SK-N-SH treated with all-trans-retinoic acid at 6 μM for 48 hours (cell line): Measurements from ENCODE around the gene ADAMTSL1.

Source experiments
- ATAC-seq: fragments of 200-7000 bp; cut with Tn5 transposase; 3 replicates; pipeline ENCODE4 v1.9.1; 2020; ENCODE audit warnings: mild to moderate bottlenecking, moderate library complexity
- ARNTL ChIP-seq: fragments of 450-650 bp; formaldehyde crosslinking; IDR thresholded peaks from 2 replicates; pipeline ENCODE4 v1.5.0; 2020; ENCODE audit warnings: low read depth, mild to moderate bottlenecking, moderate library complexity, borderline replicate concordance
- BACH2 ChIP-seq: fragments of 250-450 bp; sonication (Bioruptor Pico); IDR thresholded peaks from 2 replicates; pipeline ENCODE4 v1.9.0; 2021; ENCODE audit warnings: mild to moderate bottlenecking, borderline replicate concordance
- ESRRG ChIP-seq: fragments of 250-450 bp; sonication (Bioruptor Pico); IDR thresholded peaks from 2 replicates; pipeline ENCODE4 v1.6.1; 2021; ENCODE audit warnings: mild to moderate bottlenecking
- GLIS3 ChIP-seq: fragments of 250-450 bp; sonication (Bioruptor Pico); IDR thresholded peaks from 2 replicates; pipeline ENCODE4 v1.5.0; 2020; ENCODE audit warnings: mild to moderate bottlenecking, moderate library complexity
- OSR1 ChIP-seq: fragments of 250-450 bp; sonication (Bioruptor Pico); IDR thresholded peaks from 2 replicates; pipeline ENCODE4 v1.8.0; 2022; ENCODE audit warnings: moderate library complexity, mild to moderate bottlenecking, inconsistent platforms
- PPARA ChIP-seq: fragments of 250-450 bp; sonication (Bioruptor Pico); IDR thresholded peaks from 2 replicates; pipeline ENCODE4 v1.5.0; 2020; ENCODE audit warnings: mild to moderate bottlenecking, borderline replicate concordance
- RARB ChIP-seq: fragments of 250-450 bp; sonication (Bioruptor Pico); IDR thresholded peaks from 2 replicates; pipeline ENCODE4 v1.8.0; 2021; ENCODE audit warnings: mild to moderate bottlenecking, moderate library complexity
- SNAI2 ChIP-seq: fragments of 250-450 bp; sonication (Bioruptor Pico); IDR thresholded peaks from 2 replicates; pipeline ENCODE4 v1.5.0; 2020; ENCODE audit warnings: mild to moderate bottlenecking, moderate library complexity
- TCF4 ChIP-seq: fragments of 250-450 bp; sonication (Bioruptor Pico); IDR thresholded peaks from 2 replicates; pipeline ENCODE4 v1.8.0; 2021; ENCODE audit warnings: mild to moderate bottlenecking, moderate library complexity, borderline replicate concordance
- TOX ChIP-seq: fragments of 250-450 bp; sonication (Bioruptor Pico); IDR thresholded peaks from 2 replicates; pipeline ENCODE4 v1.8.0; 2021; ENCODE audit warnings: mild to moderate bottlenecking, moderate library complexity, borderline replicate concordance
- ZC3H10 ChIP-seq: fragments of 250-450 bp; sonication (Bioruptor Pico); IDR thresholded peaks from 2 replicates; pipeline ENCODE4 v1.5.1; 2021; ENCODE audit warnings: mild to moderate bottlenecking, moderate library complexity
- ZFP3 ChIP-seq: fragments of 250-450 bp; sonication (Bioruptor Pico); IDR thresholded peaks from 2 replicates; pipeline ENCODE4 v1.5.0; 2020; ENCODE audit warnings: mild to moderate bottlenecking, moderate library complexity
- ZFP30 ChIP-seq: fragments of 450-650 bp; formaldehyde crosslinking; IDR thresholded peaks from 2 replicates; pipeline ENCODE4 v1.5.0; 2022; ENCODE audit warnings: mild to moderate bottlenecking, moderate library complexity
- ZNF70 ChIP-seq: fragments of 450-650 bp; formaldehyde crosslinking; IDR thresholded peaks from 2 replicates; pipeline ENCODE4 v1.5.0; 2020; ENCODE audit warnings: mild to moderate bottlenecking, moderate library complexity
- ZNF8 ChIP-seq: fragments of 450-650 bp; formaldehyde crosslinking; IDR thresholded peaks from 2 replicates; pipeline ENCODE4 v1.5.0; 2020; ENCODE audit warnings: mild to moderate bottlenecking, moderate library complexity
- TF ChIP-seq, protein P1 (sequence below): fragments of 250-450 bp; sonication (Bioruptor Pico); IDR thresholded peaks from 2 replicates; pipeline ENCODE4 v1.5.0; 2020; ENCODE audit warnings: mild to moderate bottlenecking, moderate library complexity
- TF ChIP-seq, protein P2 (sequence below): fragments of 250-450 bp; sonication (Bioruptor Pico); IDR thresholded peaks from 2 replicates; pipeline ENCODE4 v1.5.1; 2020; ENCODE audit warnings: low read depth, mild to moderate bottlenecking, moderate library complexity
- TF ChIP-seq, protein P3 (sequence below): fragments of 250-450 bp; sonication (Bioruptor Pico); IDR thresholded peaks from 2 replicates; pipeline ENCODE4 v1.8.0; 2021; ENCODE audit warnings: low read depth, mild to moderate bottlenecking, moderate library complexity, borderline replicate concordance
- TF ChIP-seq, protein P4 (sequence below): fragments of 250-450 bp; sonication (Bioruptor Pico); IDR thresholded peaks from 2 replicates; pipeline ENCODE4 v1.8.0; 2020; ENCODE audit warnings: mild to moderate bottlenecking, moderate library complexity, borderline replicate concordance
- TF ChIP-seq, protein P5 (sequence below): fragments of 250-450 bp; sonication (Bioruptor Pico); IDR thresholded peaks from 2 replicates; pipeline ENCODE4 v1.5.1; 2021; ENCODE audit warnings: mild to moderate bottlenecking, moderate library complexity

Gene ADAMTSL1

DNA sequence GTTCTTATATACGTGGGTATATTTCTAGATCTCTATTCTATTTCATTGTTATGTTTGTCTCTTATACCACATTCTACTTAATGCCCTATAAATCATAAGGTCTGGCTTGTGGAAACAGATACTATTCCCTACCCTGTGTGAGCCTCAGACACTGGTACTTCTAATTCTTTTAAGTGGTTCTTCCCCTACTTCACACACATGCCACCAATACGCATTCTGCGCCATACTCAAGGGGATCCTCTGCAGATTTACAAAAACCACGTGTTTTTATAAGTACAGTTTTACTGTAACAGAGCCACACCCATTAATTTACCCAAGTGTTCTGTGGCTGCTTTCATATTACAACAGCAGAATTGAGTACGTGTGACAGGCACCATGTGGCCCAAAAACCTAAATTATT, 363.4 kb downstream of the ADAMTSL1 start:
- no peak for ATAC-seq

DNA sequence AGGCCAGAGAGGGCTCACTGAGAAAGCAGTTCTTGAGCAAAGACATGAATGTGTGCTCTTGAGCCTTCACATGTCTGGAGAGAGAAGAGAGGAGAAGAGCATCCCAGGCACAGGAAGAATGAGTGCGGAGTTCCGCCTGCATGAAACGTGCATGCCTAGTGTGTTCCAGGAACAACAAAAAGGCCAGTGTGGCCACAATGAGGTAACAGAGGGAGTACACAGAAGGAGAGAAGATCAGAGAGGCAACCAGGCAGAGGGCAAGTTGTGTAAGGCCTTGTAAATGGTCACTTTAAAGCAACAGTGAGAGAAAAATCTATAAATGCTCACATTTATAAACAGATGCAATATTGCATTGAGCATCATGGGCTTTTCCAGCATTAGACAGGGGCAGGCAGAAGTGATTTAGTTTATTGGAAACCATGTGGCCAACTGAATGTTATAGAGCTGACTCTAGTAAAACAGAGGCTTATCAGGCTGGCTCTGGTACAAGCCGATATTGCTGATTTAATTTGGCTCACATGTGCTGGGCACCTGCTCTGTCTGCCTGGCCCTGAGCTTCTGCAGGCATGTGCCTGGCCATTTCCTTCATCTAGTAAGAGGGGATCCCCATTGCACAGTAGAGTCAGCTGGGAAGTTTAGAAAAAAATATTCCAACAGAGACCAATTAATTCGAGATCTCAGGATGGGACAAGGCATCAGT, 373.8 kb downstream of the ADAMTSL1 start:
- ATAC-seq = peak; percentile 21; the same call in 1 of the 3 replicates
- TF ChIP-seq ARNTL (CRISPR knock-in tag) = no peak
- TF ChIP-seq SNAI2 (CRISPR knock-in tag) = peak; percentile 80; the same call in 1 of the 2 replicates
- TF ChIP-seq, protein P1, sequence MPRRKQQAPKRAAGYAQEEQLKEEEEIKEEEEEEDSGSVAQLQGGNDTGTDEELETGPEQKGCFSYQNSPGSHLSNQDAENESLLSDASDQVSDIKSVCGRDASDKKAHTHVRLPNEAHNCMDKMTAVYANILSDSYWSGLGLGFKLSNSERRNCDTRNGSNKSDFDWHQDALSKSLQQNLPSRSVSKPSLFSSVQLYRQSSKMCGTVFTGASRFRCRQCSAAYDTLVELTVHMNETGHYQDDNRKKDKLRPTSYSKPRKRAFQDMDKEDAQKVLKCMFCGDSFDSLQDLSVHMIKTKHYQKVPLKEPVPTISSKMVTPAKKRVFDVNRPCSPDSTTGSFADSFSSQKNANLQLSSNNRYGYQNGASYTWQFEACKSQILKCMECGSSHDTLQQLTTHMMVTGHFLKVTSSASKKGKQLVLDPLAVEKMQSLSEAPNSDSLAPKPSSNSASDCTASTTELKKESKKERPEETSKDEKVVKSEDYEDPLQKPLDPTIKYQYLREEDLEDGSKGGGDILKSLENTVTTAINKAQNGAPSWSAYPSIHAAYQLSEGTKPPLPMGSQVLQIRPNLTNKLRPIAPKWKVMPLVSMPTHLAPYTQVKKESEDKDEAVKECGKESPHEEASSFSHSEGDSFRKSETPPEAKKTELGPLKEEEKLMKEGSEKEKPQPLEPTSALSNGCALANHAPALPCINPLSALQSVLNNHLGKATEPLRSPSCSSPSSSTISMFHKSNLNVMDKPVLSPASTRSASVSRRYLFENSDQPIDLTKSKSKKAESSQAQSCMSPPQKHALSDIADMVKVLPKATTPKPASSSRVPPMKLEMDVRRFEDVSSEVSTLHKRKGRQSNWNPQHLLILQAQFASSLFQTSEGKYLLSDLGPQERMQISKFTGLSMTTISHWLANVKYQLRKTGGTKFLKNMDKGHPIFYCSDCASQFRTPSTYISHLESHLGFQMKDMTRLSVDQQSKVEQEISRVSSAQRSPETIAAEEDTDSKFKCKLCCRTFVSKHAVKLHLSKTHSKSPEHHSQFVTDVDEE (CRISPR knock-in tag) = 0 out of 2 replicates have a peak, but pooled peaks have one; percentile 54
- peak; percentile 91 for TF ChIP-seq TCF4 (CRISPR knock-in tag)
- no peak for TF ChIP-seq ZNF70 (CRISPR knock-in tag)

More for the DNA sequence above, 363.4 kb downstream of the ADAMTSL1 start:
- TF ChIP-seq, protein P2, sequence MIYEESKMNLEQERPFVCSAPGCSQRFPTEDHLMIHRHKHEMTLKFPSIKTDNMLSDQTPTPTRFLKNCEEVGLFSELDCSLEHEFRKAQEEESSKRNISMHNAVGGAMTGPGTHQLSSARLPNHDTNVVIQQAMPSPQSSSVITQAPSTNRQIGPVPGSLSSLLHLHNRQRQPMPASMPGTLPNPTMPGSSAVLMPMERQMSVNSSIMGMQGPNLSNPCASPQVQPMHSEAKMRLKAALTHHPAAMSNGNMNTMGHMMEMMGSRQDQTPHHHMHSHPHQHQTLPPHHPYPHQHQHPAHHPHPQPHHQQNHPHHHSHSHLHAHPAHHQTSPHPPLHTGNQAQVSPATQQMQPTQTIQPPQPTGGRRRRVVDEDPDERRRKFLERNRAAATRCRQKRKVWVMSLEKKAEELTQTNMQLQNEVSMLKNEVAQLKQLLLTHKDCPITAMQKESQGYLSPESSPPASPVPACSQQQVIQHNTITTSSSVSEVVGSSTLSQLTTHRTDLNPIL (CRISPR knock-in tag) = no peak
- TF ChIP-seq ESRRG (CRISPR knock-in tag) (no peak), RARB (no peak), SNAI2 (CRISPR knock-in tag) (no peak), ZC3H10 (CRISPR knock-in tag) (no peak), TCF4 (CRISPR knock-in tag) (no peak), ZFP3 (CRISPR knock-in tag) (no peak), GLIS3 (no peak), TOX (no peak), ZFP30 (no peak), ZNF8 (CRISPR knock-in tag) (no peak), ZNF70 (CRISPR knock-in tag) (no peak), ARNTL (CRISPR knock-in tag) (no peak), PPARA (CRISPR knock-in tag) (no peak), OSR1 (no peak), BACH2 (CRISPR knock-in tag) (no peak)
- TF ChIP-seq, protein P3, sequence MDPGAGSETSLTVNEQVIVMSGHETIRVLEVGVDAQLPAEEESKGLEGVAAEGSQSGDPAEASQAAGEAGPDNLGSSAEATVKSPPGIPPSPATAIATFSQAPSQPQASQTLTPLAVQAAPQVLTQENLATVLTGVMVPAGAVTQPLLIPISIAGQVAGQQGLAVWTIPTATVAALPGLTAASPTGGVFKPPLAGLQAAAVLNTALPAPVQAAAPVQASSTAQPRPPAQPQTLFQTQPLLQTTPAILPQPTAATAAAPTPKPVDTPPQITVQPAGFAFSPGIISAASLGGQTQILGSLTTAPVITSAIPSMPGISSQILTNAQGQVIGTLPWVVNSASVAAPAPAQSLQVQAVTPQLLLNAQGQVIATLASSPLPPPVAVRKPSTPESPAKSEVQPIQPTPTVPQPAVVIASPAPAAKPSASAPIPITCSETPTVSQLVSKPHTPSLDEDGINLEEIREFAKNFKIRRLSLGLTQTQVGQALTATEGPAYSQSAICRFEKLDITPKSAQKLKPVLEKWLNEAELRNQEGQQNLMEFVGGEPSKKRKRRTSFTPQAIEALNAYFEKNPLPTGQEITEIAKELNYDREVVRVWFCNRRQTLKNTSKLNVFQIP = no peak
- TF ChIP-seq, protein P1 (CRISPR knock-in tag) = no peak
- TF ChIP-seq, protein P4, sequence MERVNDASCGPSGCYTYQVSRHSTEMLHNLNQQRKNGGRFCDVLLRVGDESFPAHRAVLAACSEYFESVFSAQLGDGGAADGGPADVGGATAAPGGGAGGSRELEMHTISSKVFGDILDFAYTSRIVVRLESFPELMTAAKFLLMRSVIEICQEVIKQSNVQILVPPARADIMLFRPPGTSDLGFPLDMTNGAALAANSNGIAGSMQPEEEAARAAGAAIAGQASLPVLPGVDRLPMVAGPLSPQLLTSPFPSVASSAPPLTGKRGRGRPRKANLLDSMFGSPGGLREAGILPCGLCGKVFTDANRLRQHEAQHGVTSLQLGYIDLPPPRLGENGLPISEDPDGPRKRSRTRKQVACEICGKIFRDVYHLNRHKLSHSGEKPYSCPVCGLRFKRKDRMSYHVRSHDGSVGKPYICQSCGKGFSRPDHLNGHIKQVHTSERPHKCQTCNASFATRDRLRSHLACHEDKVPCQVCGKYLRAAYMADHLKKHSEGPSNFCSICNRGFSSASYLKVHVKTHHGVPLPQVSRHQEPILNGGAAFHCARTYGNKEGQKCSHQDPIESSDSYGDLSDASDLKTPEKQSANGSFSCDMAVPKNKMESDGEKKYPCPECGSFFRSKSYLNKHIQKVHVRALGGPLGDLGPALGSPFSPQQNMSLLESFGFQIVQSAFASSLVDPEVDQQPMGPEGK (CRISPR knock-in tag) = no peak
- TF ChIP-seq, protein P5, sequence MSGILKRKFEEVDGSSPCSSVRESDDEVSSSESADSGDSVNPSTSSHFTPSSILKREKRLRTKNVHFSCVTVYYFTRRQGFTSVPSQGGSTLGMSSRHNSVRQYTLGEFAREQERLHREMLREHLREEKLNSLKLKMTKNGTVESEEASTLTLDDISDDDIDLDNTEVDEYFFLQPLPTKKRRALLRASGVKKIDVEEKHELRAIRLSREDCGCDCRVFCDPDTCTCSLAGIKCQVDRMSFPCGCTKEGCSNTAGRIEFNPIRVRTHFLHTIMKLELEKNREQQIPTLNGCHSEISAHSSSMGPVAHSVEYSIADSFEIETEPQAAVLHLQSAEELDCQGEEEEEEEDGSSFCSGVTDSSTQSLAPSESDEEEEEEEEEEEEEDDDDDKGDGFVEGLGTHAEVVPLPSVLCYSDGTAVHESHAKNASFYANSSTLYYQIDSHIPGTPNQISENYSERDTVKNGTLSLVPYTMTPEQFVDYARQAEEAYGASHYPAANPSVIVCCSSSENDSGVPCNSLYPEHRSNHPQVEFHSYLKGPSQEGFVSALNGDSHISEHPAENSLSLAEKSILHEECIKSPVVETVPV (CRISPR knock-in tag) = no peak
